ENCODE data around the gene SND1.

SND1 gene

GRCh38 chr7:127650847-127651555 lies 993 bp upstream of the SND1 start:
- Histone ChIP-seq H3F3A (ENCODE audit: control insufficient read depth, insufficient read depth) (peaks cover 4% of the 10 kb centered on the region; the same call in 1 of the 2 replicates), H3K4me1 (ENCODE audit: control insufficient read depth, low read length) (peaks cover 42% of the 10 kb centered on the region), H3K9me3 (ENCODE audit: control insufficient read depth, insufficient read depth, low read length) (no peaks in the 10 kb centered on the region), H3K4me2 (ENCODE audit: low read length) (peak overlapping the region; percentile 96), H3K27ac (ENCODE audit: low read depth, low read length) (peak overlapping the region; percentile 54), H3K4me3 (ENCODE audit: low read length) (peak overlapping the region; percentile 93), H3K36me3 (ENCODE audit: control insufficient read depth, low read length) (peaks cover 39% of the 10 kb centered on the region), H3K27me3 (ENCODE audit: control insufficient read depth, low read length) (no peaks in the 10 kb centered on the region), H4K20me1 (ENCODE audit: control insufficient read depth, insufficient read depth, low read depth, low read length) (peaks cover 39% of the 10 kb centered on the region), H3K9me2 (replicated peaks; ENCODE audit: control insufficient read depth, low read length) (no peaks in the 10 kb centered on the region), H3K79me2 (ENCODE audit: control insufficient read depth, low read length) (peaks cover 50% of the 10 kb centered on the region)
- TF ChIP-seq CTCF (IDR thresholded peaks at IDR 0.05; ENCODE audit: low read depth, low read length, poor library complexity, severe bottlenecking) (peak; percentile 13), EZH2phosphoT487 (IDR thresholded peaks at IDR 0.05; ENCODE audit: borderline replicate concordance, low read length) (no peak)

GRCh38 chr7:127652333-127653248 lies 597 bp downstream of the SND1 start:
- no peaks in the 10 kb centered on the region for H3K9me2 ChIP-seq (replicated peaks; ENCODE audit: control insufficient read depth, low read length)
- H3K4me3 ChIP-seq (ENCODE audit: low read length): peak overlapping the region; percentile 93
- H3K4me1 ChIP-seq (ENCODE audit: control insufficient read depth, low read length): peaks cover 42% of the 10 kb centered on the region
- H3K36me3 ChIP-seq (ENCODE audit: control insufficient read depth, low read length): peaks cover 54% of the 10 kb centered on the region
- no peaks in the 10 kb centered on the region for H3K9me3 ChIP-seq (ENCODE audit: control insufficient read depth, insufficient read depth, low read length)
- peaks cover 66% of the 10 kb centered on the region for H3K79me2 ChIP-seq (ENCODE audit: control insufficient read depth, low read length)
- no peaks in the 10 kb centered on the region for H3K27me3 ChIP-seq (ENCODE audit: control insufficient read depth, low read length)
- H3K27ac ChIP-seq (ENCODE audit: low read depth, low read length): peak overlapping the region; percentile 25
- peak overlapping the region; percentile 79 for H3K4me2 ChIP-seq (ENCODE audit: low read length)
- peaks cover 47% of the 10 kb centered on the region for H4K20me1 ChIP-seq (ENCODE audit: control insufficient read depth, insufficient read depth, low read depth, low read length)
- H3F3A ChIP-seq (ENCODE audit: control insufficient read depth, insufficient read depth): peaks cover 4% of the 10 kb centered on the region; the same call in 1 of the 2 replicates
- no peak for TF ChIP-seq EZH2phosphoT487 (IDR thresholded peaks at IDR 0.05; ENCODE audit: borderline replicate concordance, low read length)
- no peak for TF ChIP-seq CTCF (IDR thresholded peaks at IDR 0.05; ENCODE audit: low read depth, low read length, poor library complexity, severe bottlenecking)

- Histone ChIP-seq H4K20me1 (ENCODE audit: control insufficient read depth, insufficient read depth, low read depth, low read length) (peaks cover 50% of the 10 kb centered on the region), H3K4me3 (ENCODE audit: low read length) (peak overlapping the region; percentile 93), H3K9me2 (replicated peaks; ENCODE audit: control insufficient read depth, low read length) (no peaks in the 10 kb centered on the region), H3K4me1 (ENCODE audit: control insufficient read depth, low read length) (peaks cover 42% of the 10 kb centered on the region), H3K27me3 (ENCODE audit: control insufficient read depth, low read length) (no peaks in the 10 kb centered on the region), H3K9me3 (ENCODE audit: control insufficient read depth, insufficient read depth, low read length) (no peaks in the 10 kb centered on the region), H3K4me2 (ENCODE audit: low read length) (peak overlapping the region; percentile 79), H3F3A (ENCODE audit: control insufficient read depth, insufficient read depth) (peaks cover 4% of the 10 kb centered on the region; the same call in 1 of the 2 replicates), H3K27ac (ENCODE audit: low read depth, low read length) (no peak overlapping the region), H3K36me3 (ENCODE audit: control insufficient read depth, low read length) (peaks cover 62% of the 10 kb centered on the region), H3K79me2 (ENCODE audit: control insufficient read depth, low read length) (peaks cover 74% of the 10 kb centered on the region)
- no peak for TF ChIP-seq CTCF (IDR thresholded peaks at IDR 0.05; ENCODE audit: low read depth, low read length, poor library complexity, severe bottlenecking)
- TF ChIP-seq EZH2phosphoT487 (IDR thresholded peaks at IDR 0.05; ENCODE audit: borderline replicate concordance, low read length): no peak
Observed at GRCh38 chr7:127653396-127653795, 1.4 kb downstream of the SND1 start.
